ENCODE data around the gene WFDC12.
A peak's percentile ranks its signal among the peaks of the same experiment; 100 is the strongest.
"Not testable (repeated sequence)": the region's sequence is repeated elsewhere in the genome, so short reads cannot be mapped to it uniquely, and the experiment has no call there.

Gene WFDC12, protein sequence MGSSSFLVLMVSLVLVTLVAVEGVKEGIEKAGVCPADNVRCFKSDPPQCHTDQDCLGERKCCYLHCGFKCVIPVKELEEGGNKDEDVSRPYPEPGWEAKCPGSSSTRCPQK

GRCh38 chr20:45124365-45124764 is at the start of gene WFDC12:
WFDC12 (minus strand) TSS chr20:45124465; CDS start chr20:45124447, 18 bp downstream.
- DNase-seq (ENCODE audit: low read depth, low spot score), result no peak

DNA sequence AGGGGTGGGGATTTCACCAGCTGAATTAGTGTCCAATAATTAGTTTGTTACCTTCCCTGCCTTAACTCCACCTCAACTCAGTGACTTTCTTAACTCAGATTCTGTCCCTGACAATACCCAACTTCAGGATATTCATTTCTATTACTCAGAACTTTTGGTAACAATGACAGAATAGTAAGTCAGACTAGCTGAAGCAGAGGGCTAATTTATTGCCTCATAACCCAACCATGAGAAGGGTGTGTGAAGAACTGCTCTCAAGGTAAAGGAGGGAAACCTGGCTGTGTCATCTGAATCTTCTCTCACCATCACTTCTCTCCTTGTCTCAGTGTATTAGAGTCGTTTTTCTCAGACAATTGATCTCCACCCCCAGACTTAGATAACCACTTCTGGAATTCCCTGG is 49.3 kb upstream of the WFDC12 start:
- no peak for DNase-seq (ENCODE audit: low read depth, low spot score)

GRCh38 chr20:45164906-45165305 is 40.6 kb upstream of the WFDC12 start:
- DNase-seq (ENCODE audit: low read depth, low spot score), result no peak

DNA sequence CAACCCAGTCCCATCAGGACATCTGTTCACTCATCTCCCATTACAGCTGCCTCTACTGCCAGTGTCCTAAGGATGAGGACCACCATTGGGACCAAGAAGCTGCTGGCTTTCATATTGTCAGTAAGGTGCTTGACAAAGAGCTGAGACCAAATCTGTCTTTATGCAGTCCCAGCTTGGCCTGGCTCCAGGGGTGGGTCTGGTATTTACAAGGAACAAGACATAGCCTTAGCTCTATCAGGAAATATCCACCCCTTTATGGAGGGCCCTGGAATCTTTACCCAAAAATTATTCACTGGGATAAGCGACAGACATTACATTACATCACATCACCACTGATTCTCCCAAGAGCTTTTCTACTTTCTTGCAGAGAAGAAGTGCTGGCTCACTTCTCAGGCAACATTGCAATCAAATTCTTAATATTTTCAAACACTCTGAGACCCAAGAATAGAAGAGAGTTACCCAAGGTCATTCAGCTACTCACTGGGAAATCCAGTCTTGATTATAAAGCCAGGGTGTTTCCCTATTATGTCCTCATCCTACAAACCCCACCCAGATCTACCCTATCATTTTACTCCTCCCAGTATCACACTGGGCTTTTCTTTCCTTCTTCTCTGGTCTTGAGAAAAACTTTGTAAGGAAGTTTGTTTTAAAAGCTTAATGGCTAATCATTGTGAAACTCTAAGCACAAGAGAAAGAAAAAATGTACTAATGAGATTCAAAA is 39.0 kb upstream of the WFDC12 start:
- no peak for DNase-seq (ENCODE audit: low read depth, low spot score)

- DNase-seq (ENCODE audit: low read depth, low spot score), result peak; percentile 70
Measured at GRCh38 chr20:45157962-45158361, 33.7 kb upstream of the WFDC12 start.

DNA sequence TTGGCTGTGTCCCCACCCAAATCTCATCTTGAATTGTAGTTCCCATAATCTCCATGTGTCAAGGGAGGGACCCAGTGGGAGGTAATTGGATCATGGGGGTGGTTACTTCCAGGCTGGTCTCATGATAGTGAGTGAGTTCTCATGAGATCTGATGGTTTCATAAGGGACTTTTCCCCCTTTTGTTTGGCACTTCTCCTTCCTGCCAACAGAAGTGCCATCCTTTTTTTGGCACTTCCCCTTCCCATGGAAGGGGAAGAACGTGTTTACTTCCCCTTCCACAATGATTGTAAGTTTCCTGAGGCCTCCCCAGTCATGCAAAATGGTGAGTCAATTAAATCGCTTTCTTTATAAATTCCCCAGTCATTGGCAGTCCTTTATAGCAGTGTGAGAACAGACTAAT is 32.4 kb upstream of the WFDC12 start:
- DNase-seq (ENCODE audit: low read depth, low spot score), result no peak

GRCh38 chr20:45154794-45155193 is 30.5 kb upstream of the WFDC12 start:
- DNase-seq (ENCODE audit: low read depth, low spot score), result not testable (repeated sequence)

DNA sequence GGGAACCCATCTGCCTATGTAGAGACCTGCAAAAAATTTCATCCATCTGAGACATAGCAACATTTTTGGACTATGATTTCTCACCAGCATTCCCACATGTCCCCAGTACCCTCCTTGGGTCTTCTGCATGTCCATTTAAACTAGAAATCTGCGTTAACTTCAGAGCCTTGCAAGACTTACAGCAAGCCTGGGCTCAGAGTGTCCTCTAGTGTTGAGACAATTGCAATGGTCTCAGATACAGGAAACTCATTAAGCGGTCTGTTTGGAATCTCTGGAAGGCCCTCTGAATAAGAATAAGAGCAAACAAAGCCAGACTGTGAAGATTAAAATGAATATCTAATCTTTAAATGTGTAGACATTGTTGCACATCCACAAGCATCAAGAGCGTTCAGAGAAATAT is 29.9 kb upstream of the WFDC12 start:
- DNase-seq (ENCODE audit: low read depth, low spot score), result no peak

DNA sequence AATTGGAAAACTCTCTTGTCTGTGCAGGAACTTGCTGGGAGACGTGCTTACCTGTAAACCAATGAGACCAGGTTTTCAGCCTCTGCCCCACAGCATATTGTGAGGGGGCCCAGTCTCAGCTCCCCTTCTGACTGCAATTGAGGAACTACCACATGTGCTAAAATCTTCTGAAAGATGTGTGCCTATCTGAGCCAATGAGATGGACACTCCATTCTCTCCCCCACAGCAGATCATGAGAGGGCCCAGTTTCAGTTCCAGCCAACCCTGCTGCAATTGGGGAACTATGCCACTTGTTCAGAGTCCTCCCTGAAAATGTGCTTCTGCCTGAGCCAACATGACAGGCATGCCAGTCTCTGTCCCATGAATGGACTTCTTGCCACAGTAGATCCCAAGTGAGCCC is 29.5 kb upstream of the WFDC12 start:
- no peak for DNase-seq (ENCODE audit: low read depth, low spot score)

- DNase-seq (ENCODE audit: low read depth, low spot score), result peak; percentile 20
Measured at GRCh38 chr20:45153147-45153546, 28.9 kb upstream of the WFDC12 start.

GRCh38 chr20:45152405-45152804 is 28.1 kb upstream of the WFDC12 start:
- no peak for DNase-seq (ENCODE audit: low read depth, low spot score)

GRCh38 chr20:45149062-45149461 is 24.8 kb upstream of the WFDC12 start:
- no peak for DNase-seq (ENCODE audit: low read depth, low spot score)

GRCh38 chr20:45140836-45141235 is 16.6 kb upstream of the WFDC12 start:
- no peak for DNase-seq (ENCODE audit: low read depth, low spot score)

DNA sequence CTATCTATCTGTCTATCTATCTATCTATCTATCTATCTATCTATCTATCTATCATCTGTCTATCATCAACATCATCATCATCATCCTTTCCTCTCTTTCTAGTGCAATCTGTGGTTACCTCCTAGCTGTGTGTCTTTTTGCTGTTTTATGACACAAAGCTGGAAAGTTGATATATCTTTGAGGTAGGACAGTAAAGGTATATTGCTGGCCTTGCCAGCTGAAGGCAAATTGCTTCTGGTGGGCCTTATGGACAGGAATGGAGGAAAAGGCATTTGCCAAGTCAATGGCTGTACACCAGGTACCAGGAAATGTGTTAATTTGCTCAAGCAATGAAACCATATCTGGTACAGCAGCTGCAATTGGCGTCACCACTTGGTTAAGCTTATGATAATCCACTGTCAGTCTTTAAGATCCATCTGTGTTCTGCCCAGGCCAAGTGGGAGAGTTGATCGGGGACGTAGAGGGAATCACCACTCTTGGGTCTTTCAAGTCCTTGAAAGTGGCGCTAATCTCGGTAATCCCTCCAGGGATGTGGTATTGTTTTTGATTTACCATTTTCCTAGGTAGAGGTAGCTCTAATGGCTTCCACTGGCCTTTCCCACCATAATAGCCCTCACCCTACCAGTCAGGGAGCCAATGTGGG is 15.6 kb upstream of the WFDC12 start:
- not testable (repeated sequence) for DNase-seq (ENCODE audit: low read depth, low spot score)

- DNase-seq (ENCODE audit: low read depth, low spot score), result no peak
Measured at GRCh38 chr20:45138561-45139300, 14.5 kb upstream of the WFDC12 start.

GRCh38 chr20:45136911-45137310 is 12.6 kb upstream of the WFDC12 start:
- no peak for DNase-seq (ENCODE audit: low read depth, low spot score)

DNA sequence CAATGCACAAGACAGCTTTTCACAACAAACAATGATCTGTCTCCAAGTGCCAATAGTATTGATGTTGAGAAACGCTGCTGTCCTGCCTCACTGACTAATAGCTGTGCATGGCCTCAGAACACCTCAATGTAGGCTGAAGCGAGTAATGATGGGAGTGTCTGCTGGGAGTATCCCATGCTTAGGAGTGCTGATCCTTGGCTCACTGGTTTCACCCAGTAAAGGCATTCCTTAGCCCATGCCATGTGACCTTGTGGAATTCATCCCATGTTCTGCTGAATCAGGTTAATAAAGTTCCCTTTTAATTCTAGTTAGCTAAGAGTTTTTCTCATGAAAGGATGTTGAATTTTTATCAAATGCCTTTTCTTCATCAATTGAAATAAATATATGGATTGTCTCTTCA is 3.8 kb upstream of the WFDC12 start:
- DNase-seq (ENCODE audit: low read depth, low spot score), result no peak

DNA sequence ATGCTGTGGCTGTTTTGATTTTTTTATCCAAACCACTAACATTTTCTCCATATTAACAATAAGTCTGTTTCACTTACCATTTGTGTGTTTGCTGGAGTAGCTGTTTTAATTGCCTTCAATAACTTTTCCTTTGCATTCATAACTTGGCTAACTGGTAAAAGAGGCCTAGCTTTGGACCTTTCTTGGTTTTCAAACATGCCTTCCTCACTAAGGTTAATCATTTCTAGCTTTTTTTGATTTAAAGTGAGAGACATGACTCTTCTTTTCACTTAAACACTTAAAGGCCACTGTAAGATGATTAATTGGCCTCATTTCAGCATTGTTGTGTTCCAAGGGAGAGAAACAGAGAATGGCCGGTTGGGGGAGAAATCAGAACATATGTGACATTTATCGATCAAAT is 2.9 kb downstream of the WFDC12 start:
- DNase-seq (ENCODE audit: low read depth, low spot score), result no peak

- no peak for DNase-seq (ENCODE audit: low read depth, low spot score)
Measured at GRCh38 chr20:45119556-45120266, 4.6 kb downstream of the WFDC12 start.

DNA sequence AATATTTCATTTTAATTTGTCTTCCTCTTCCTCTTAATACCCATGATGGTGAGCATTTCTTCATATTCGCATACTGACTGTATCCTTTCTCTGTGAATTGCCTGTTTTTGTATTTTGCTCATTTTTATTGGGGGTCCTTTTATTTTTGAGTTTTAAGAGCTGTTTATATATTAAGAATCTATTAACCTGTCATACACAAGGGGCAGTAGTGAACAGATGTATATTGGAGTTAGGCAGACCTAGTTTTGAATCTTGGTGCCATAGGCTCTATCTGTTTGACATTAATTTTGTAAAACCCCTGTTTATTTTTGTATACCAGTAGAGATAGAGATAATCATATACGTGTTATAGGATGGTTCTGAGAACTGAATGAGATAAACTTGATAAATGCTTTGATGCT is 6.2 kb downstream of the WFDC12 start:
- no peak for DNase-seq (ENCODE audit: low read depth, low spot score)

DNA sequence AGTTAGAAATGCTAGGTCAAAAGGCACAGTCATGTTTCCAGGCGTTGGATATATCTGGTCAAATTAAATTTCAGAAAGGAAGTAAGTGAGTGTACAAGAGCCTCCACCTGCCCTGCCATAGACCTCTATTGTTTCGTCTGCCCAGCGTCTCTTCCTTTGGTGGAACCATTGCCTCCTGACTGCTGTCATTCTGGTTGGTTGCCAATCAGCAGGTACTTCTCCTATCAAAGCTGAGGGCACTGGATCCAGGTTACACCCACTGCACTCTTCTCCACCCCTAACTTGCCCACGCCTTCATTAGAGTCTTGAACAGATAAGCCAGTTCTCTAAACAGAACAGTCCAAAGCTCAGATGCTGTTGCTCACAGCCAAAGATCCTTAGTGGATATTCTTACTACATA is 6.7 kb downstream of the WFDC12 start:
- no peak for DNase-seq (ENCODE audit: low read depth, low spot score)

DNA sequence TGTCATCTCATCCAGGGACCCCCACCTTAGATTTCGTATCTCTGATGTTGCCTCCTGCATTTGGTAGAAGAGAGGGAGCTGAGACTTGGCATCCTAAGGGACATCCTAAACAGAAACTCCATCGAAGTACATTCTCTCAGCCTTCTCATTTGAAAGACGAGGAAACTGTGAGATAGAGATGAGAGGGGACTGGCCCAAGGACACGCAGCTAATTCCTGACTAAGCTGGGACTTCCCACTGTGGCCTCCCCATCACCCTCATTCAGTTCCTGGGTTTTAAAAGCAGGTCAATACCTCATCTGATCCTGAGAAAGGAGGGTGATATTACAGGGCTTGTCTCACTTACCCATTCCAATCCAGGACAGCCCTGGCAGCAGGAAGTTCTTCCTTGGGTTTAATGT is 8.4 kb downstream of the WFDC12 start:
- no peak for DNase-seq (ENCODE audit: low read depth, low spot score)

All from astrocyte of the hippocampus (primary cell).